Neural progenitor cell (in vitro differentiated cells): ENCODE measurements around the gene NPTX1.

Source experiments
- CTCF ChIP-seq: fragments of 200-600 bp; sonication (generic); IDR thresholded peaks from 2 replicates; pipeline ENCODE4 v1.5.1; 2017; ENCODE audit warnings: antibody characterized with exemption, mild to moderate bottlenecking
- EZH2 ChIP-seq: fragments of 200-600 bp; sonication (generic); IDR thresholded peaks from 2 replicates; pipeline ENCODE4 v1.6.1; 2017; ENCODE audit warnings: antibody characterized with exemption, mild to moderate bottlenecking, moderate library complexity
- EZH2phosphoT487 ChIP-seq: fragments of 200-600 bp; sonication (generic); IDR thresholded peaks from 2 replicates; pipeline ENCODE4 v1.6.1; 2017; ENCODE audit warnings: antibody characterized with exemption

DNA sequence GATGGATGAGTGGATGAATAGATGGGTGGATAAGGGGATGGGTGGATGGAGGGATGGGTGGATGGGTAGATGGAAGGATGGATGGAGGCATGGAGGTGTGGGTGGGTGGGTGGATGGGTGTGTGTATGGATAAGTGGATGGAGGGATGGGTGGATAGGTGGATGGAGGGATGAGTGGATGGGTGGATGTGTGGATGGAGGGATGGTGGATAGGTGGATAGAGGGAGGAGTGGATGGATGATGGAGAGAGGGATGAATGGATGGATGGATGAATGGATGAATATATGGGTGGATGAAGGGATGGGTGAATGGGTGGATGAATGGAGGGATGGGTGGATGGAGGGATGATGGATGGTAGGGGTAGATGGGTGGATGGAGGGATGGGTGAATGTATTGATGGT lies 27.5 kb upstream of the NPTX1 start:
- TF ChIP-seq CTCF (no peak), EZH2 (no peak), EZH2phosphoT487 (no peak)
